Esophagus (tissue), 2 donors: ENCODE measurements around the gene CRYBB3. TPM values are rescaled to one million over a fixed set of nuclear protein-coding genes. Genes with fewer than 3 reads are reported as not detected.
A peak's percentile ranks its signal among the peaks of the same experiment; 100 is the strongest.

ENCODE experiments used
- H3K27ac ChIP-seq, 2 donors: one replicate each; pipeline ENCODE4 v1.5.1; 2013; ENCODE audit warnings: low read depth in 2 of 2, mild to moderate bottlenecking in 2 of 2, inconsistent platforms in 1 of 2, low read length in 1 of 2, moderate library complexity in 1 of 2
- H3K27me3 ChIP-seq, 2 donors: one replicate each; pipeline ENCODE4 v1.6.1; 2013; ENCODE audit warnings: low read length in 2 of 2, control low read depth in 1 of 2, mild to moderate bottlenecking in 1 of 2; ENCODE audit not compliant: insufficient read depth in 2 of 2, control insufficient read depth in 1 of 2
- H3K36me3 ChIP-seq, 2 donors: one replicate each; pipeline ENCODE4 v1.6.1; 2013; ENCODE audit warnings: low read length in 1 of 2; ENCODE audit not compliant: control insufficient read depth in 2 of 2, insufficient read depth in 2 of 2
- H3K4me1 ChIP-seq, 2 donors: one replicate each; pipeline ENCODE4 v1.6.1; 2013; ENCODE audit warnings: low read length in 1 of 2; ENCODE audit not compliant: control insufficient read depth in 2 of 2, insufficient read depth in 2 of 2
- H3K4me3 ChIP-seq, 2 donors: one replicate each; pipeline ENCODE4 v1.5.1; 2013; ENCODE audit warnings: low read length in 2 of 2, mild to moderate bottlenecking in 2 of 2, low read depth in 1 of 2, moderate library complexity in 1 of 2
- H3K9me3 ChIP-seq, 2 donors: one replicate each; pipeline ENCODE4 v1.6.1; 2013; ENCODE audit warnings: mild to moderate bottlenecking in 2 of 2, low read depth in 1 of 2, low read length in 1 of 2, moderate library complexity in 1 of 2; ENCODE audit not compliant: control insufficient read depth in 2 of 2, insufficient read depth in 1 of 2
- whole genome bisulfite sequencing, 2 donors: extraction: QIAGEN DNeasy Blood & Tissue Kit; methylation state at CpG; one replicate each; pipeline ENCODE4 v1.1.7; 2013; 5-methylcytosine and 5-hydroxymethylcytosine counted together
- polyA plus RNA-seq, 2 donors: library from polyadenylated mRNA; stranded (reverse); fragments of 200-250 nt; gene quantifications; one replicate each; pipeline ENCODE4 v1.2.3, GENCODE V29; 2013
- donor health status: healthy with polysubstance abuse.
- donor health status: Bipolar disorder and iron deficiency.

The CRYBB3 gene
- 1 to 10 TPM in 1 of 2 donors, under 1 TPM in 1; 0.33 to 1.1 TPM for polyA plus RNA-seq

DNA sequence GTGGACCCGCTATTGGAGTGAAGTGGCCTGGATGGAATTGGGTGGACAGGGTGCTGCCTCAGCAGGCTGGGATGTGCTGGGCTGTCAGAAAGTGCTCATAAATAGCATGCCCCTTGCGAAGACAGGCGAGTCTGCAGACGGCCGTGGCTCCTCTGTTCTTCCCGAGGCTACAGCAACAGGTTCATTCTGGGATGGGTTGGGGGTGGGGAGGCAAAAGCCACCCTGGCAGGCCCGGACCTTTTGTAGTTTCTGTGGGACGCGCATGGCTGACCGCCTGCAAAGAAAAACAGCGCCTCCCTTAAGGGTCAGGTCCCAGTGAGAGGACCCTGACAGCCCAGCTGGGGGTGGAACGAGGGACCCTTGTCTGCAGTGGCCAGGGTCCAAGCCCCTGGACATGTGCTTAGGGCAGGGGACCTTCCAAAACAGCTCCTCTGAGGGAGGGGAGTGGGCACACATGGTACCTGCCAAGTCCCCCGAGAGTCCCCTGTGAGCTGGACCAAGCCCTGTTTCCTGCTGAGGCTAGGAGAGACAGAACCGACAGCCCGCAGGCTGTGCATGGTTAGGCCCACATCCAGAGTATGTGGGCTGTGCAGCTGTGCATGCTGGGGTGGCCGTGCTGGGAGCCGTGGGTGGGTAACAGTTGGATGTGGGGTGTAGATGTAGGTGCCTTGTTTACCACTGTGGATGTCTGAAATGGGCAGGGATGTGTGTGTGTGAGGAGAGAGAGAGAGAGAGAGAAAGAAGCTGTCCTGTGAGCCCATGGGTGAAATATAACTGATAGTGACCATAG, at the start of gene CRYBB3:
Gene CRYBB3, plus strand, starts transcription at position 128 of the 790 bp plus-strand sequence. CDS start 1,539 bp downstream, outside the sequence.
- WGBS, 2 donors = 66 to 72% methylated on average over 17 of the region's 17 CpGs
- Histone ChIP-seq H3K36me3 (peaks cover 0 to 23% of the 10 kb centered on the region in 2 donors), H3K4me1 (no peaks in the 10 kb centered on the region)

GRCh38 chr22:25153961-25154666, 45.5 kb upstream of the CRYBB3 start:
- Histone ChIP-seq H3K27ac (peak overlapping the region; percentile 90 to 93), H3K9me3 (no peaks in the 10 kb centered on the region)
- 44 to 52% methylated on average over 8 of the region's 8 CpGs for WGBS, 2 donors

More for the DNA sequence above, at the start of gene CRYBB3:
- Histone ChIP-seq H3K27ac (no peak within 1 kb of the TSS), H3K27me3 (no peaks in the 10 kb centered on the region), H3K4me3 (no peak within 1 kb of the TSS), H3K9me3 (no peaks in the 10 kb centered on the region)

GRCh38 chr22:25154667-25154999, 45.0 kb upstream of the CRYBB3 start:
- H3K4me1 ChIP-seq = peaks cover 7 to 27% of the 10 kb centered on the region in 2 donors
- no peaks in the 10 kb centered on the region for H3K9me3 ChIP-seq
- peaks cover 0 to 3% of the 10 kb centered on the region in 2 donors for H3K36me3 ChIP-seq
- peak overlapping the region; percentile 90 to 93 for H3K27ac ChIP-seq
- H3K27me3 ChIP-seq = no peaks in the 10 kb centered on the region
- H3K4me3 ChIP-seq = no peak overlapping the region
- 27 to 34% methylated on average over 2 of the region's 2 CpGs for WGBS, 2 donors

More at GRCh38 chr22:25153961-25154666, 45.5 kb upstream of the CRYBB3 start:
- peaks cover 0 to 3% of the 10 kb centered on the region in 2 donors for H3K36me3 ChIP-seq
- no peaks in the 10 kb centered on the region for H3K27me3 ChIP-seq
- peaks cover 7 to 26% of the 10 kb centered on the region in 2 donors for H3K4me1 ChIP-seq
- no peak overlapping the region for H3K4me3 ChIP-seq

DNA sequence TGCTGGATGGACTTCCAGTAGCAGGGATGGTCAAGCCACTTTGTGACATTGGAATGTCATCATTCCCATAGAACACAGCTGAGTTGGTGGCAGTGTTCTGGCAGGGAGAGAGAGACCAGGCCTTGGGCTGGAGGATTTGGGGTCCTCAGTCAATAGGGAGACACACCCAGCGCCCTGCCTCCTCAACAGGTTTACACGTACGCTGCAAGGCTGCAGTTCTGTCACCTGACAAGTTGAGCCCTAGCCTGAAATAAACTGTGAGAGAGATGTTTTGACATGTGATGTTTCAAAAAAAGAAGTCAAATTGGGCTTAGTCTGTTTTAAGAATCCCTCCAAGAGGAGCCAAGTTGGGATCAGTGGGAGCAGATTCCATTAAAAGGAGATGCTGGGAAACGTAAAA, 42.9 kb upstream of the CRYBB3 start:
- 37 to 52% methylated on average over 4 of the region's 4 CpGs for WGBS, 2 donors
- H3K27ac ChIP-seq = peak overlapping the region in 1 of 2 donors; percentile 52
- H3K27me3 ChIP-seq = no peaks in the 10 kb centered on the region
- peaks cover 0 to 7% of the 10 kb centered on the region in 2 donors for H3K36me3 ChIP-seq
- peaks cover 7 to 37% of the 10 kb centered on the region in 2 donors for H3K4me1 ChIP-seq
- no peaks in the 10 kb centered on the region for H3K9me3 ChIP-seq
- no peak overlapping the region for H3K4me3 ChIP-seq

GRCh38 chr22:25159028-25159427, 40.6 kb upstream of the CRYBB3 start:
- no peak overlapping the region for H3K4me3 ChIP-seq
- no peak overlapping the region for H3K27ac ChIP-seq
- peaks cover 0 to 7% of the 10 kb centered on the region in 2 donors for H3K36me3 ChIP-seq
- peaks cover 7 to 31% of the 10 kb centered on the region in 2 donors for H3K4me1 ChIP-seq
- H3K27me3 ChIP-seq = no peaks in the 10 kb centered on the region
- H3K9me3 ChIP-seq = no peaks in the 10 kb centered on the region
- 48 to 49% methylated on average over 10 of the region's 10 CpGs for WGBS, 2 donors

DNA sequence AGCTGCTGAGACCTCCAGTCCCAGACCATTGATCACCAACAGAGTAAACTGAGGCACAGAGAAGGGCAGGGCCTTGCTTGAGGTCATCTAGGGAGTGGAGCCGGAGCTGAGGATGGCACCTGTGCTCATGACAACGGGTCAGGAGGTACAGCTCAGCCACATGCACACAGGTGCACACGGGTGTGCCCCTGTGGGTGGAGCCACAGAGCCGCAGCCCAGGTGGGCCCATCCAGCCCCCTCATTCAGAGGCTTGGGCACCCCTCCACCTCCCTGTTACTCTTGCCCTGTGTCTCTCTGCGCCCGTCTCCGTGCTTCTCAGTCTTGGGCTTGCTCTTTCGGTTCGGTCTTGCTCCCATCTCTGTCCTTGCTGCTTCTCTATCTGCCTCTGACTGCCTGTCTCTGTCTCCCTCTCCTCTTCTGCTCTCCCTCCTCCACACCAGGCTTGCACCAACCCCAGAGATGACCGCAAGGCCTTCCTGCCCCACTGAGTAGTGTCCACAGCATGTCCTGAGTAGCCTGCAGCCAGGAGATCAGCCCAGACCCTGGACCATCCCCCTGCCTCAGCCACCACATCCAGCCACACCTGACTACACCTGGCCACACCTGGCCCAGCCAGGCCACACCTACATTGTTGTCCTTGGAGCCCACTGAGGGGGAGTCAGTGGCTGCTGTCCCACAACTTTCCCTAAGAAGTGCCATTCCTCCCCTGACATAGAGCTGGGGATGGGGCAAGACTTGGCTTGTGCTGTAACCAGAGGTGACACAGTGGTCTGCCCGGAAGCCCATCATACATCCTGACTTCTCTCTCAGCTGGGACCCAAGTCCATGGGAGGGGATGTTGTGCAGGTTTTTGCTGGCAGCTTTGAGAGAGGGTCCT, 39.3 kb upstream of the CRYBB3 start:
- H3K27ac ChIP-seq = peak overlapping the region in 1 of 2 donors; percentile 35
- H3K4me1 ChIP-seq = peaks cover 3 to 25% of the 10 kb centered on the region in 2 donors
- peaks cover 0 to 7% of the 10 kb centered on the region in 2 donors for H3K36me3 ChIP-seq
- 78 to 85% methylated on average over 11 of the region's 11 CpGs for WGBS, 2 donors
- no peak overlapping the region for H3K4me3 ChIP-seq
- no peaks in the 10 kb centered on the region for H3K27me3 ChIP-seq
- no peaks in the 10 kb centered on the region for H3K9me3 ChIP-seq

DNA sequence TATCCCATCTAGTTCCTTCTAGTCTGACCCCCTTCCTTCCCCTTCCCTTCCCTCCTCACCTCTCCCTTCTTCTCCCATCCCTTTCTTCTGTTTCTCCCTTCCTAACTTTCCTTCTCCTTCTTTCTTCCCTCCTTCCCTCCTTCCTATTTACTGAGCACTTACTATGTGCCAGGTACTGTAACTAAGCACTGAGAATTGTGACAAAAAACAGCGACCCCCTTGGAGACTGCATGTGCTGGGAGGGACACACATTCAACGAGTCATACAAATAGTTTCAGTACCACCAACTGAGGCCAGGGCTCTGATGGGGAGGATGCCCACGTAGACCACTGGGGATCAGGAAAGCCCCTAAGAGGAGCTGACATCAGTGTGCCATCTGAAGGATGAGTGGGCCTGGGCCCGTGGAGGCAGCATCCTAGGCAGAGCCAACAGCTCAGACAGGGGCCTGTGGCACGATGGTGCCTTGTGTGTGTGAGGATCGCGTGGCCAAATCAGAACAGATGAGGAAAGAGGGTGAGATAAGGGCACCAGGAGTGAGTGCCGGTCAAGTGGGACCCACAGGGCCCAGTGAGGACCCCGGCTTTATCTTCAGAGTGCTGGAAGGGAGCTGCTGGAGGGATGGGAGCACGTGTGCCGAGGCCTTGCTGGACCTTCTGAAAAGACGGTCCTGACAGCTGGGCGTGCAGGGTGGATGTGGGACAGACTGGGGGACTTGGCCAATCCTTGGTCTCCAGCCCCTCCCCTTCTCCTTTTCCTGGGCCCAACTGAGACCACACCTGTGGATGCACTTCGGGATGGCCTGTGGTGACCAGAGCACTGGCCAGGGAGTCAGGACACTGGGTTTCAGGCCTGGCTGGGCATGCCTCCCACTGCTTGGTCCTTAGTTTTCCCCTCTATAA, 38.4 kb upstream of the CRYBB3 start:
- 80 to 81% methylated on average over 14 of the region's 14 CpGs for WGBS, 2 donors
- Histone ChIP-seq H3K9me3 (no peaks in the 10 kb centered on the region), H3K4me1 (peaks cover 6 to 33% of the 10 kb centered on the region in 2 donors), H3K4me3 (no peak overlapping the region), H3K36me3 (peaks cover 0 to 7% of the 10 kb centered on the region in 2 donors), H3K27ac (no peak overlapping the region), H3K27me3 (no peaks in the 10 kb centered on the region)

DNA sequence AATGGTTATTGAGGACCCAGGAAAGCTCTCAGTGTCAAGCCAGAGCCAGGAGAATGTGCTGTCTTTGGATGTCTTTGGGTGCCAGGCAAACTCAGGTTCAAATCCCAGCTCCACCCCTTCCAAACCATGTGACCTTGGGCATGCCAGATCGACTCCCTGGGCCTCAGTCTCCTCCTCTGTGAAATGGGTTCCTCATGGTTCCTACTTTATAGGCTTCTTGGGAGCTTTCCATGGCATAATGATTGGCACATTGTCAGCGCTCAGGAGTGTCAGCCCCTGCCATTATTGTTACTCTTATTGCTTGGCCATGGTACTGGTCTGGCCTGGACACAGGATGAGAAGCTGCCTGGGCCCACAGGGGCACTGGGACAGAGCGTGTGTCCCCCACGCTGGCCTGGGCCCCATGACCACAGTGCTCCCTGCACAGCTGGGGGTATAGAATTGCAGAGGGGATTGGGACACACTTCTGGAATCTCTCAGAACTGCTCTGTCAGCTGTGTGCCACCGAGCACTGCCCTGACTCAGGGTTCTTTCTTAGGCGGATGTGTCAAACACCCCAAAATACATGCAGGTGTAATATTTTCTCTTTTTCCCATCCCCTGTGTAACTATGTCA, 37.6 kb upstream of the CRYBB3 start:
- peak overlapping the region; percentile 22 to 25 for H3K27ac ChIP-seq
- no peaks in the 10 kb centered on the region for H3K9me3 ChIP-seq
- peaks cover 7 to 34% of the 10 kb centered on the region in 2 donors for H3K4me1 ChIP-seq
- peaks cover 0 to 7% of the 10 kb centered on the region in 2 donors for H3K36me3 ChIP-seq
- WGBS, 2 donors = 87 to 88% methylated on average over 6 of the region's 6 CpGs
- no peak overlapping the region for H3K4me3 ChIP-seq
- no peaks in the 10 kb centered on the region for H3K27me3 ChIP-seq
